GM12875 (cell line): ENCODE results near the gene RAP1GAP.

Source experiments
- H3K4me3 ChIP-seq: one replicate; pipeline ENCODE4 v1.5.1; 2011; ENCODE audit warnings: low read depth, low read length, control low read depth
- TF ChIP-seq, protein P1 (sequence below): IDR thresholded peaks from 2 replicates; pipeline ENCODE4 v1.5.1; 2011; ENCODE audit warnings: low read depth, mild to moderate bottlenecking, control low read depth, inconsistent platforms, low read length, moderate library complexity, borderline replicate concordance; ENCODE audit not compliant: insufficient read depth

The RAP1GAP gene

DNA sequence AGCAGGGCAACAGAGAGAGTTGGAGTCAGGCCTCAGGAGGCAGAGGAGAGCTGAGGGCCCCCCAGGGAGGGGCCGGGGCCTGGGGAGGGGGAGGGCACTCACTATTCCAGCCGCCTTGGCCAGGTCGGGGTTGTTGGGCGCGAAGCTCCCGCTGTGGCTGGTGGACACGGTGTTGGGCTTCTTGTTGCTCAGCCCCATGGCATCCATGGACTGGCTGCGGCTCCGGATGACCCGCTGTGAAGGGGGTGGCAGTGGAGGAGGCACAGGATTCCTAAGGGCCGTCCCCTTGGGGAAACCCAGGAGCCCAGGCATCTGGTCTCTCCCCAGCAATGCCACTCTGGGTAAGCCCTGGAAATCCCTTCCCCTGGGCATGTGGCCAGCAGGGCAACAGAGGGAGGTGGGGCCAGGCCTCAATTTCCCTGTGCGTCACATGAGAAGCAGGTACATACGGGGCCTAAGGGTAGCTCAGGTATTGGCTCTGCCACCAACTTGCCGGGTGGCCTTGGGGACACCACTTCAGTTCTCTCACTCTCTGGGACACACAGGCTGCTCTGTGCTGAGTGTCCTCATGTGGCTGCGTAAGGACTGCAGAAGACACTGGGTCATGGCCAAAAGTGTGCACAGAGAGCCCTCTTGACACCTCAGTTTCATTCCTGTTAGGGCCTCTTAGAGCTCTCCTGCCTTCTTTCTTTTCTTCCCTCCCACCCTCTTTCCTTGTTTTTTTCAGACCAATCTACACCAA is 63.0 kb downstream of the RAP1GAP start:
- TF ChIP-seq, protein P1, sequence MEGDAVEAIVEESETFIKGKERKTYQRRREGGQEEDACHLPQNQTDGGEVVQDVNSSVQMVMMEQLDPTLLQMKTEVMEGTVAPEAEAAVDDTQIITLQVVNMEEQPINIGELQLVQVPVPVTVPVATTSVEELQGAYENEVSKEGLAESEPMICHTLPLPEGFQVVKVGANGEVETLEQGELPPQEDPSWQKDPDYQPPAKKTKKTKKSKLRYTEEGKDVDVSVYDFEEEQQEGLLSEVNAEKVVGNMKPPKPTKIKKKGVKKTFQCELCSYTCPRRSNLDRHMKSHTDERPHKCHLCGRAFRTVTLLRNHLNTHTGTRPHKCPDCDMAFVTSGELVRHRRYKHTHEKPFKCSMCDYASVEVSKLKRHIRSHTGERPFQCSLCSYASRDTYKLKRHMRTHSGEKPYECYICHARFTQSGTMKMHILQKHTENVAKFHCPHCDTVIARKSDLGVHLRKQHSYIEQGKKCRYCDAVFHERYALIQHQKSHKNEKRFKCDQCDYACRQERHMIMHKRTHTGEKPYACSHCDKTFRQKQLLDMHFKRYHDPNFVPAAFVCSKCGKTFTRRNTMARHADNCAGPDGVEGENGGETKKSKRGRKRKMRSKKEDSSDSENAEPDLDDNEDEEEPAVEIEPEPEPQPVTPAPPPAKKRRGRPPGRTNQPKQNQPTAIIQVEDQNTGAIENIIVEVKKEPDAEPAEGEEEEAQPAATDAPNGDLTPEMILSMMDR = no peak
- H3K4me3 ChIP-seq = no peak overlapping the region

DNA sequence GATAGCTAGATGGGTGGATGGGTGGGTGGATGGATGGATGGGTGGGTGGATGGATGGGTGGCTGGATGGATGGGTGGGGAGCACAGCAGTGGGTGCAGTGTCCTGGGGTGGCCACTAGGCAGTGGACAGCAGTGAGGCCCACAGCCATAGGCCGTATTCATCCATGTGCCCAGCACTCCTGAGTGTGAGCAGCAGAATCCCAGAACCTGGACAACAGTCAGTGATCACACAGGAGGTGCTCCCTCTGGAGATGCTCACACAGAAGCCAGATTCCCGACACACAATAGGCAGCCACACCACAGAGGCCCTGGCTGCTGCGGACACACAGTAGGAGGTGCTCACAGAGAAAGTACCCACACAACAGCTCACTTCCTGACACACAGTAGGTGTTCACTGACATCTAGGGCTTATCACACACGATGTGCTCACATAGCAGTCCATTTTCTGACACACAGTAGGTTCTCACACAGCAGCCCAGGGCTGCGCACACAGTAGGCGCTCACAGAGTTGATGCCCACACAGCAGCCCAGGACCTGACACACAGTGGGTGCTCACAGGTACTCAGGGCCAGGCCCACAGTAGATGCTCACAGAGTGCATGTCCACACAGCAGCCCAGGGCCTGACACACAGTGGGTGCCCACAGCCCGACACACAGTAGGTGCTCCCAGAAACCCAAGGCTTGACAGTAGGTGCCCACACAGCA is 64.0 kb downstream of the RAP1GAP start:
- TF ChIP-seq, protein P1 = 0 out of 2 replicates have a peak, but pooled peaks have one; percentile 2
- H3K4me3 ChIP-seq = no peak overlapping the region

DNA sequence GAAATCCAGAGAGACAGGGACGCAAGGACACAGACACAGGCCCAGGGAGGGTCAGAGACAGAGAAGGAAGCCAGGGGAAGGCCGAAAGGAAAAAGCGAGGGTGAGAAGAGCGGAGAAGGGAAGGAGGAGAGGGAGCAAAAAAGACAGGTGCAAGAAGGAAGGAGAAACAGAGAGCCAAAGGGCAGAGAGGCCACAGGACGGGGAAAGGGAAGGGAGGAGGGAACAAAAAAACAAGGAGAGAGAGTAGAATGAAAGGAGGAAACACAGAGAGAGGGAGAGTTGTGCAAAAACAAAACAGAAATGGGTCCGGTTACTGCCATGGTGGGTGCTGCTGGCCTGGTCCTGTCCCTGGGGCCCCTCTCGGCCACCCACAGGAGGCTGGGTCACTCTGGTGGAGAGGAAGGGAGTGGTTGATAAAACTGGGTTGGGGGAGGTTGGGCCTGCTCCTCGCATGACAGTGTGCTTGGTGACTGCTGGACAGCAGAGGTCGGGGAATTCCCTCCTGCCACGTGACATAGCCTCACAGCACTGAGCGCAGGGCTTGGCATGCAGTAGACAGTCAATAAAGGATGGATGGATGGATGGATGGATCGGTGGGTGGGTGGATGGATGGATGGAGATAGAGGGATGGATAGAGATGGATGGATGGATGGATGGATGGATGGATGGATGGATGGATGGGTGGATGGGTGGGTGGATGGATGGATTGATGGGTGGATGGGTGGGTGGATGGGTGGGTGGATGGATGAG is 64.8 kb downstream of the RAP1GAP start:
- no peak overlapping the region for H3K4me3 ChIP-seq
- TF ChIP-seq, protein P1 = no peak

DNA sequence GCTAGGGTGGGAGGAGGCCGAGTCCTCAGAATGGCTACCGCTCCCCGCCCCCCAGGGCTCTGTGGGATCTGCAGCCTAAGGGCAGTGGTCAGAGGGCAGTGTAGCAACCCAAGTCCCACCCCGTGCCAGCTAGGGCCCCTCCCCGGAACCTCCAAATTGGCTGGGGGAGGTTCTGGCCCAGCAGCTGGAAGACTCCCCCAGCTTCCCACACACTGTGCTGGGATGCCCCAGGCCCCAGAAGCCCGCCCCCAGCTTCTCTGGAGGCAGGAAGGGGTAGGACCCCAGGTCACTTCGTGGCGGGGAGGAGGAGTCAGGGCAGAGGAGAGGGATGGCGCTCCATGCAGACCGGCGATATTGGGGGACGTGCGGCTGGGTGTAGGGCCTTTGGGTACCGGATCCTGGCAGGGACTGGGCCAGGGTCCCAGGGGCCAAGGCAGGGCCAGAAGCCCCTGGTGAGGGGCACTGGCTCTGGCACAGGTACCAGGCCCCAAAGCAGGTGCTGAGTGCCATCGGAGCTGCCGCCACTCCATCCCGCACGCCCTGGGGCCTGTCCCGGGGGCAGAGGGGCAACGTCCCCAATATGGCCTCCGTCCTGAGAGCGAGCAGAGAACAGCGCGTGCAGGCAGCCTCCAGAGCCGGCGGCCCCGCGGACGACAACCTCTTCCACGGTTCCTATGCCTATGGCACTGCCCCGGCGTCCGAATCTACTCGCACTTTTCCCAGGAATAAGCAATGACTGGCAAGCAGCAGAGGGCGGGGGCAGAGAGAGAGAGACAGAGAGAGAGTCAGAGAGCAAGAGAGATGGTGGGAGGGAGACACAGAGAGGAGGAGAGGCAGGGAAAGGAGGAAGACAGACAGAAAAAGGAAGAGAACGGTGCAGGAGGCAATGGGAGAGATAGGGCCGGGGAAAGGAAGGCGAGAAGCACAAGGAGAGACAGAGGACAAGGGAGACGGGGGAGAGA is 65.7 kb downstream of the RAP1GAP start:
- TF ChIP-seq, protein P1 = no peak
- no peak overlapping the region for H3K4me3 ChIP-seq

DNA sequence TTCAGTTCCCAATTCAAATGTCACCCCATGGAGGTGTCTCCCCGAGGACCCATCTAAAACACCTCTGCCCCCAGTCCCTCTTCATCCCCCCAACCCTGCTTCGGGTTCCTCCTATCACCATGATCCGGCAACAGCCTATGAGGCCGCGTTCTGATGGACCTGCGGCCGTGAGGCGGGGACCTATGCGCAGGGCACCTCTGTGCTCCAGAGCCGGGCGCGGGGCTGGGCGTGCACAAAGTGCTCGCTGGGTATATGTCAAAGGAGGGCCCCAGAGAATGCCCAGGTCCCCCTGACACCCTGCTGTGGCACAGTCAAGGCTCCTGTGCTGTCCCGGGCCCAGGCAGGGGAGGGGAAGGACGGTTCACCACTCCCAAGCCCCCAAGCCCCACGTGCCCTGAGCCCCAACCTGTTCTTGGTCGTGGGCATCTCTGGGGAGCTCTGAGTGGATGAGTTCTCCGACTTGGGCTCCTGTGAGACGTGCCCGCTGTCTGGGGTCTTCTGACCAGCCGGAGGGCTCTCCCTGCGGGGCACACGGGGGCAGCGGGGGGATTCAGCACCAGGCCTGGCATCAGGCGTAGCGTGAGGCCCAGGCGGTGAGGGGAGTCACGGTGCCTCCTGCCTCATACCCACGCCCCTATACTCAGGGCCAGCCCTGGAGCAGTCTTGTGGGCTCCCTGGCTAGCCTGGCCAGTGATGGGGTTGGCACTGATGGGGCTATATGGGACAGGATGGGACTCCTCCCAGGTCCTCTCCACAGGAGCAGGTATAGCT is 67.7 kb downstream of the RAP1GAP start:
- TF ChIP-seq, protein P1 = no peak
- H3K4me3 ChIP-seq = no peak overlapping the region

DNA sequence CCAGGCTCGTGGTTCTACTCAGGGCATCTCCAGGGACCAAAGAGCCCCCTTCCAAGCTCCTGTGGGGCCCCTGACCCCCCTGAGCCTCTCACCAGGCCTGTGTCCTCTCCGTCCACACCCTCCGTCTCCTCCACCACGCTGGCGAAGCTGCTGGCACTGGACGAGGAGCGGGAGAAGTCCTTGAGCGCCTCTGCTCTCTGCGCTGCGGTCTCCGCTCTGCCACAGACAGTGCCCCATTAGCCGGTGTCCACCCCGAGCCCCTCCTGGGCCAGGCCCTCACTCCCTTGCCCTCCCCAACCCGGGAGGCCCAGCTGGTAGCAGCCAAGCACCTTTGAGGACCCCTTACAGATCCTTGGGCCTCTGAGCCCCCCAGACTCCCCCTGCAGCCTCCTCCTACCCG is 69.8 kb downstream of the RAP1GAP start:
- H3K4me3 ChIP-seq = no peak overlapping the region
- TF ChIP-seq, protein P1 = no peak
